Measurements from ENCODE around the gene TMEM185B.
"Not testable (repeated sequence)": the region's sequence is repeated elsewhere in the genome, so short reads cannot be mapped to it uniquely, and the experiment has no call there.

The TMEM185B gene

DNA sequence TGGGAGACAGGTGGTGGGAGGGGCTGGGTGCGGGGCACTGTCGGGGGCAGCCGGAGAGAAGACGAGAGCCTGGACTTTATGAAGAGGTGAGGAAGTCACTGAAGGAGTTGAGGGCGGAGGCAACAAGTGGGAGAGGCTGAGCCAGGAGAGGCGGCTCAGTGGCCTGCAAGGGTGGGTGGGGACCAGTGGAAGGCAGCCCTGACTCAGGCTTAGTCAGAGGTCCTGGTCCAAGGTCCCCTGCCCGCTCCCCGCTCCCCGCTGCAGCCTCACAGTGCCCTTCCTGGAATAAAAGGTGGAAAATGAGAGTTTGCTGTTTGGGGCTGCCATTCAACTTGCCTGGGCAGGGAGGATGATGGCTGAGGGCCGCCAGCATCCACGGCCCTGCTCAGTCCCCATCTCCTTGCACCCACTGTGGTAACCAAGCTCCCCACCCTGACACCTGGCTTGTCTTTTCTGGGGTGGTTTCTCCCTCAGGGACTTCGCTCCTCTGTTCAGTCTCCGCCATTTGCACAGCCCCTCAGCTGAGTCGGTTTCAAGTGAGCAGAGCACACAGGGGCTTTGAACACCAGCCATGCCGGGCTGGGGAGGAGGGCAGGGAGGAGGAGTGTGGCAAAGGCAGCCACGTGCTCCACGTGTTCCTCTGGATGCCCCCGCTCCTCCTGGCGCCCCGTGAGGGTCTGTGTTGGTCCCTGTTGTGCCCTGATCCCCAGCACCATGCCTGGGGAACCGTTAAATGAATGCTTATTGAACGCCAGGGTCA is 15.7 kb upstream of the TMEM185B start:
- no peak for DNase-seq (ENCODE audit: low read depth)
- no peak overlapping the region for H3K4me3 ChIP-seq (ENCODE audit: low read depth, low read length)
- TF ChIP-seq, protein P1, sequence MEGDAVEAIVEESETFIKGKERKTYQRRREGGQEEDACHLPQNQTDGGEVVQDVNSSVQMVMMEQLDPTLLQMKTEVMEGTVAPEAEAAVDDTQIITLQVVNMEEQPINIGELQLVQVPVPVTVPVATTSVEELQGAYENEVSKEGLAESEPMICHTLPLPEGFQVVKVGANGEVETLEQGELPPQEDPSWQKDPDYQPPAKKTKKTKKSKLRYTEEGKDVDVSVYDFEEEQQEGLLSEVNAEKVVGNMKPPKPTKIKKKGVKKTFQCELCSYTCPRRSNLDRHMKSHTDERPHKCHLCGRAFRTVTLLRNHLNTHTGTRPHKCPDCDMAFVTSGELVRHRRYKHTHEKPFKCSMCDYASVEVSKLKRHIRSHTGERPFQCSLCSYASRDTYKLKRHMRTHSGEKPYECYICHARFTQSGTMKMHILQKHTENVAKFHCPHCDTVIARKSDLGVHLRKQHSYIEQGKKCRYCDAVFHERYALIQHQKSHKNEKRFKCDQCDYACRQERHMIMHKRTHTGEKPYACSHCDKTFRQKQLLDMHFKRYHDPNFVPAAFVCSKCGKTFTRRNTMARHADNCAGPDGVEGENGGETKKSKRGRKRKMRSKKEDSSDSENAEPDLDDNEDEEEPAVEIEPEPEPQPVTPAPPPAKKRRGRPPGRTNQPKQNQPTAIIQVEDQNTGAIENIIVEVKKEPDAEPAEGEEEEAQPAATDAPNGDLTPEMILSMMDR (IDR thresholded peaks at IDR 0.05; ENCODE audit: insufficient read depth, low read depth, low read length, missing control alignments), result no peak

DNA sequence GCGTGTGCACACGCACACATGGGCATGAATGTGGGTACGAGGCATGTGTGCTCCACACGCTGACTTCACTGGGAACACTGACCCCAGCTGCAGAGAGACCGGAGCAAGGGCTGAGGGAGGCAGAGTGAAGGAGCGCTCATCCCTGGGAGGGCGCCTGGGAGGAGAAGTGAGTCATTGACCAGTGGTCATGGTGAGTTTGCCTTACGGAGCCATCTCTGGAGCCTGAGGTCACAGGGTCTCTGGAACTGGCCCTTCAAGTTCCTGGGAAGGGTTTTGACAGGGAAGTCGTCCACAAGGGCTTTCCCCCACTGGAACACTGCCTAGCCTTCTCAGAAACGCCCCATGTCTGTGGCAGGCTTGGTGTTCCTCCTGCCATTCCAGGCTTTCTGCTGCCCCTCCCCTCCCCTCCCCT is 14.3 kb upstream of the TMEM185B start:
- no peak overlapping the region for H3K4me3 ChIP-seq (ENCODE audit: low read depth, low read length)
- no peak for DNase-seq (ENCODE audit: low read depth)

DNA sequence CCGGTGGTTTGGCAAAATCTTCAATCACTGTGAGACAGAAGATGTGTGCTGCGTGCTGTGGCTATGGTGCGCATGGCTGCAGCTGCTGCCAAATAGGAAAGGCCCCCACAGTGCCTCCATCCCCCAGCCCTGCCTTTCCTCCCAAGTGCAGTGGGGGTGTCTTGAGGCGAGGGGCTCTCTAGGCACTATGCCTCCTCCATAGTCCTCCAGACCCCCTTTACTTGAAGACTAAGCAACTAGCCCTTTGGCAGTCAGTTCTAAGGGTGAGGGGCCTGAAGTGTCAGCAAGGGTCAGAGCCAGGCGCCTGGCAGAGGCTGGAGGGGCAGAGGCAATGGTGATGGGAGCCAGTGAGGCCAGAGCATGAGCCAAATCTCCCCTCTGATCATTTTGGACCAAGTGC is 13.6 kb upstream of the TMEM185B start:
- TF ChIP-seq, protein P1 (IDR thresholded peaks at IDR 0.05; ENCODE audit: insufficient read depth, low read depth, low read length, missing control alignments), result no peak
- DNase-seq (ENCODE audit: low read depth), result no peak
- no peak overlapping the region for H3K4me3 ChIP-seq (ENCODE audit: low read depth, low read length)

More for the DNA sequence above, 14.3 kb upstream of the TMEM185B start:
- TF ChIP-seq, protein P1 (IDR thresholded peaks at IDR 0.05; ENCODE audit: insufficient read depth, low read depth, low read length, missing control alignments), result no peak

DNA sequence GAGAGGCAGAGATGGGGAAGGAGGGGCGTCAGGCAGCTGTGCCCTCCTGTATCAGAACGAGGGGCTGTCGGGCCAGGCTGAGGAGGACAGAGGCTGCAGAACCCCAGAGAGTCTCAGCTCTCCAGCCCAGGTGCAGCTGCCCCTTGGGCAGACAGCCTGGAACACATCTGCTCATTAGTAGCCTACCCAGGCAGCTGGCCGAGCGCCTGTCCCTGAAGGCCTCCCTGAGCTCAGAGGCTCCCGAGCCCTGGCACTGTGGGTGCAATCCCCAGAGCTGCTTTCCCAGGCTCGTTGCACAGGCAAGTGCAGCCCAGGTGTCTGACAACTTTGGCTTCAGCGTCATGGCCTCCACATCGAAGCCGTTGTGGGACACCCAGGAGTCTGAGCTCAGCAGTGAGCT is 13.1 kb upstream of the TMEM185B start:
- no peak for DNase-seq (ENCODE audit: low read depth)
- TF ChIP-seq, protein P1 (IDR thresholded peaks at IDR 0.05; ENCODE audit: insufficient read depth, low read depth, low read length, missing control alignments), result no peak
- no peak overlapping the region for H3K4me3 ChIP-seq (ENCODE audit: low read depth, low read length)

DNA sequence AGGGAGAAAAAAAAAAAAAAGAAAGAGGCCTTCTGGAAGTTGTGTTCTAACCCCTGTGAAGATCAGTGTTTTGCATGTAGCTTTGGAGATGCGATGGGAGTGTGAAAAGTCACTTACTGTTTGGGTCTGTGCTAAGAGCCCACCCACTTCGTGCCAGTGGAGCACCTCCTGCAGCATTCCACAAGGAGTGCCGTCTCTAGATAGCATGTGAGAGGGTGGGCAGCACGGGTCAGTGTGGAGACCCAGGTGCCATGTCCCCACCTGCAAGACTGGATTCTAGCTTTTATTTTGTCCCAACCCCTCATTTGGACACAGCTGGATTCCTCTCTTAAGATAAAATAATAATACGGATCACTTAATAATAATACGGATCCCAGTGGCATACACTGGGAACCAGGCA is 12.5 kb upstream of the TMEM185B start:
- TF ChIP-seq, protein P1 (IDR thresholded peaks at IDR 0.05; ENCODE audit: insufficient read depth, low read depth, low read length, missing control alignments), result no peak
- no peak overlapping the region for H3K4me3 ChIP-seq (ENCODE audit: low read depth, low read length)
- no peak for DNase-seq (ENCODE audit: low read depth)

DNA sequence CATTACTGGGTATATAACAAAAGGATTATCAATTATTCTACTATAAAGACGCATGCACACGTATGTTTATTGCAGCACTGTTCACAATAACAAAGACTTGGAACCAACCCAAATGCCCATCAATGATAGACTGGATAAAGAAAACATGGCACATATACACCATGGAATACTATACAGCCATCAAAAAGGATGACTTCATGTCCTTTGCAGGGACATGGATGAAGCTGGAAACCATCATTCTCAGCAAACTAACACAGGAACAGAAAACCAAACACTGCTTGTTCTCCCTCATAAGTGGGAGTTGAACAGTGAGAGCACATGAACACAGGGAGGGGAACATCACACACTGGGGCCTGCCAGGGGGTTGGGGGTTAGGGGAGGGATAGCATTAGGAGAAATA is 12.0 kb upstream of the TMEM185B start:
- H3K4me3 ChIP-seq (ENCODE audit: low read depth, low read length); DNase-seq (ENCODE audit: low read depth): not testable (repeated sequence)

DNA sequence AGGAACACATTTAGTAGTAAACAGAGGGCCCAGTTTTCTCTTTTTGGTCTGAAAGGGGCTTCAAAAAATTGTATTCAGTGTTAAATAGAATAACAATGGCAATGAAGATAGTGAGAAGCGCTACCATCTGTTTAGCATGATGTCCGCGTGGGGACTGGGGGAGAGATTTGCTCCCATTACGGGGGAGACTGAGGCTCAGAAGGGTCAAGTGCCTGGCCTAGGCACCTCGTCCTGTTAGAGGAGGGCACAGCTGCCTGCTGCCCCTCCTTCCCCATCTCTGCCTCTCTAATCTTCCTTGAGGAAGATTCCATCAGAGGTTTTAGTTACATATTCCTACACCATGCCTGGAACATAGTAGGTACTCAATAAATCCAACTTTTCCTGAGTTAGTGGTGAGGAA is 10.1 kb upstream of the TMEM185B start:
- no peak overlapping the region for H3K4me3 ChIP-seq (ENCODE audit: low read depth, low read length)
- TF ChIP-seq, protein P1 (IDR thresholded peaks at IDR 0.05; ENCODE audit: insufficient read depth, low read depth, low read length, missing control alignments), result no peak
- DNase-seq (ENCODE audit: low read depth), result no peak

Data from GM12865 (cell line).